ENCODE results near the gene MC1R. TPM values are rescaled to one million over a fixed set of nuclear protein-coding genes. Genes with fewer than 3 reads are reported as not detected.

MC1R gene
- total and polyA plus RNA-seq, 2 of the 4 experiments (the other 2 are of a cell fraction): 3.8 to 9.5 TPM

DNA sequence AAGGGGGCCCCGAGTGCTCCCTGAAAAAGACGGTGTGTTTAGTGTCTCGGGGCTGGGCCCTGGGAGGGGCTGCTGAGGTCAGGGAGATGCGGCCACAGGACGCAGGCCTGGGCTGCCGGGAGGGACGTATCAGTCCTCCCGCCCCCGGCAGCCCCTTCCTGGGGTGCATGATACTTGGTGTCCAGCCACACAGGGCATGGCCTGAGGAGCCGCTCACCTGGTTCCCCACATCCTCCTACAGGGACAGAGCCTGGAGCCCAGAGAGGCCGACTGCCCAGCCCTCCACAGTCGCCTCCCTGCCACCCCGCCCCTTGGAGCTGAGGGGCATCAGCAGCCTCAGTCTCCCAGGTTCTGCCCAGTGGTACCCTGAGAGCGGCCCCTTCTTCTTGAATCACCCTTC lies 17.8 kb downstream of the MC1R start:
- in situ Hi-C loops (cut with MboI; ENCODE audit: low sequenced_read_pairs): no loop called here
- H3K56ac ChIP-seq (ENCODE audit: extremely low read depth, insufficient read depth, low read length): no peak overlapping the region
- H2BK120ac ChIP-seq (ENCODE audit: low read depth, low read length): no peak overlapping the region
- H3K36me3 ChIP-seq (ENCODE audit: control insufficient read depth, insufficient read depth, low read length): peaks cover 49% of the 10 kb centered on the region
- no peak overlapping the region for H2AFZ ChIP-seq (replicated peaks; ENCODE audit: low read length, poor library complexity)
- H2AK9ac ChIP-seq (replicated peaks; ENCODE audit: low read depth, low read length, poor library complexity): no peak overlapping the region
- H3K27ac ChIP-seq (ENCODE audit: insufficient read depth, low read length): no peak overlapping the region
- H4K91ac ChIP-seq (ENCODE audit: insufficient read depth, low read depth, low read length): no peak overlapping the region
- ChIA-PET POLR2A (ENCODE audit: unreplicated experiment) (no interaction called here), CTCF (no interaction called here)
- no peak overlapping the region for H3K4me2 ChIP-seq (ENCODE audit: low read depth, low read length)
- H4K8ac ChIP-seq (ENCODE audit: low read depth in 2 of 2, low read length in 2 of 2): no peak overlapping the region
- no peak for TF ChIP-seq MAFK (IDR thresholded peaks at IDR 0.05; ENCODE audit: low read depth, low read length)
- TF ChIP-seq, protein P1, sequence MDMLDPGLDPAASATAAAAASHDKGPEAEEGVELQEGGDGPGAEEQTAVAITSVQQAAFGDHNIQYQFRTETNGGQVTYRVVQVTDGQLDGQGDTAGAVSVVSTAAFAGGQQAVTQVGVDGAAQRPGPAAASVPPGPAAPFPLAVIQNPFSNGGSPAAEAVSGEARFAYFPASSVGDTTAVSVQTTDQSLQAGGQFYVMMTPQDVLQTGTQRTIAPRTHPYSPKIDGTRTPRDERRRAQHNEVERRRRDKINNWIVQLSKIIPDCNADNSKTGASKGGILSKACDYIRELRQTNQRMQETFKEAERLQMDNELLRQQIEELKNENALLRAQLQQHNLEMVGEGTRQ (IDR thresholded peaks at IDR 0.05; ENCODE audit: low read depth, low read length): no peak
- no peak for TF ChIP-seq POLR2A (IDR thresholded peaks at IDR 0.05; ENCODE audit: low read depth, low read length)
- TF ChIP-seq MXI1 (IDR thresholded peaks at IDR 0.05; ENCODE audit: borderline replicate concordance, low read depth, low read length): no peak
- TF ChIP-seq NFE2L2 (IDR thresholded peaks at IDR 0.05; ENCODE audit: low read depth, low read length): no peak
- TF ChIP-seq BHLHE40 (IDR thresholded peaks at IDR 0.05; ENCODE audit: low read depth, low read length): no peak
- TF ChIP-seq SMC3 (IDR thresholded peaks at IDR 0.05; ENCODE audit: low read depth, low read length): no peak
- TF ChIP-seq RAD21 (IDR thresholded peaks at IDR 0.05; ENCODE audit: low read length): no peak
- no peak for TF ChIP-seq CEBPB (IDR thresholded peaks at IDR 0.05; ENCODE audit: low read depth, low read length)
- TF ChIP-seq RFX5 (IDR thresholded peaks at IDR 0.05; ENCODE audit: low read depth, low read length): no peak
- TF ChIP-seq MAZ (IDR thresholded peaks at IDR 0.05; ENCODE audit: borderline replicate concordance, low read depth, low read length): no peak
- no peak for TF ChIP-seq CHD1 (IDR thresholded peaks at IDR 0.05; ENCODE audit: low read depth, low read length)
- TF ChIP-seq RCOR1 (IDR thresholded peaks at IDR 0.05; ENCODE audit: insufficient replicate concordance, low read length): no peak
- no peak for TF ChIP-seq FOS (IDR thresholded peaks at IDR 0.05; ENCODE audit: low read depth, low read length)
- TF ChIP-seq, protein P2, sequence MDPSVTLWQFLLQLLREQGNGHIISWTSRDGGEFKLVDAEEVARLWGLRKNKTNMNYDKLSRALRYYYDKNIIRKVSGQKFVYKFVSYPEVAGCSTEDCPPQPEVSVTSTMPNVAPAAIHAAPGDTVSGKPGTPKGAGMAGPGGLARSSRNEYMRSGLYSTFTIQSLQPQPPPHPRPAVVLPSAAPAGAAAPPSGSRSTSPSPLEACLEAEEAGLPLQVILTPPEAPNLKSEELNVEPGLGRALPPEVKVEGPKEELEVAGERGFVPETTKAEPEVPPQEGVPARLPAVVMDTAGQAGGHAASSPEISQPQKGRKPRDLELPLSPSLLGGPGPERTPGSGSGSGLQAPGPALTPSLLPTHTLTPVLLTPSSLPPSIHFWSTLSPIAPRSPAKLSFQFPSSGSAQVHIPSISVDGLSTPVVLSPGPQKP (IDR thresholded peaks at IDR 0.05; ENCODE audit: borderline replicate concordance, low read depth, low read length): no peak
- TF ChIP-seq, protein P3, sequence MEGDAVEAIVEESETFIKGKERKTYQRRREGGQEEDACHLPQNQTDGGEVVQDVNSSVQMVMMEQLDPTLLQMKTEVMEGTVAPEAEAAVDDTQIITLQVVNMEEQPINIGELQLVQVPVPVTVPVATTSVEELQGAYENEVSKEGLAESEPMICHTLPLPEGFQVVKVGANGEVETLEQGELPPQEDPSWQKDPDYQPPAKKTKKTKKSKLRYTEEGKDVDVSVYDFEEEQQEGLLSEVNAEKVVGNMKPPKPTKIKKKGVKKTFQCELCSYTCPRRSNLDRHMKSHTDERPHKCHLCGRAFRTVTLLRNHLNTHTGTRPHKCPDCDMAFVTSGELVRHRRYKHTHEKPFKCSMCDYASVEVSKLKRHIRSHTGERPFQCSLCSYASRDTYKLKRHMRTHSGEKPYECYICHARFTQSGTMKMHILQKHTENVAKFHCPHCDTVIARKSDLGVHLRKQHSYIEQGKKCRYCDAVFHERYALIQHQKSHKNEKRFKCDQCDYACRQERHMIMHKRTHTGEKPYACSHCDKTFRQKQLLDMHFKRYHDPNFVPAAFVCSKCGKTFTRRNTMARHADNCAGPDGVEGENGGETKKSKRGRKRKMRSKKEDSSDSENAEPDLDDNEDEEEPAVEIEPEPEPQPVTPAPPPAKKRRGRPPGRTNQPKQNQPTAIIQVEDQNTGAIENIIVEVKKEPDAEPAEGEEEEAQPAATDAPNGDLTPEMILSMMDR (conservative IDR thresholded peaks at IDR 0.05; ENCODE audit: low read depth, low read length): no peak
- dilution Hi-C loops (cut with HindIII; ENCODE audit: low sequenced_read_pairs, unreplicated experiment): no loop called here
- WGBS, 2 experiments (ENCODE audit: extremely low coverage in 2 of 2, insufficient read length in 1 of 2): 96% methylated on average over 9 of the region's 14 CpGs; no CpG with 5 or more reads in 1 of the 2 experiments
- H3K27me3 ChIP-seq (ENCODE audit: control insufficient read depth, insufficient read depth, low read length): no peaks in the 10 kb centered on the region
- no peak overlapping the region for H4K5ac ChIP-seq (ENCODE audit: low read depth, low read length)
- H3K4ac ChIP-seq (ENCODE audit: low read depth, low read length): no peak overlapping the region
- H3K23ac ChIP-seq (ENCODE audit: low read depth, low read length): no peak overlapping the region
- DNase-seq (no peak), ATAC-seq (ENCODE audit: low read depth) (no peak)
- H3K9me1 ChIP-seq (ENCODE audit: insufficient read depth, low read length): peaks cover 7% of the 10 kb centered on the region; the same call in 1 of the 2 replicates
- intact Hi-C loops (cut with micrococcal nuclease): no loop called here
- no TSS peak for BruUV-seq (replicated peaks)
- no peak overlapping the region for H3K18ac ChIP-seq (ENCODE audit: low read depth, low read length)
- H3K9me3 ChIP-seq (ENCODE audit: control insufficient read depth, insufficient read depth, low read length): no peaks in the 10 kb centered on the region
- H3K79me1 ChIP-seq (ENCODE audit: low read depth in 1 of 2, low read length in 2 of 2): peaks cover 1 to 19% of the 10 kb centered on the region in 2 experiments; a peak in 2 of 4 replicates
- H2BK15ac ChIP-seq (ENCODE audit: low read depth, low read length): no peak overlapping the region
- H4K20me1 ChIP-seq (ENCODE audit: insufficient read depth, low read length): peaks cover 28% of the 10 kb centered on the region
- no peak overlapping the region for H2BK5ac ChIP-seq (ENCODE audit: low read depth, low read length, poor library complexity, severe bottlenecking)
- H3K4me1 ChIP-seq (ENCODE audit: control insufficient read depth, insufficient read depth, low read length): no peaks in the 10 kb centered on the region
- no peak overlapping the region for H2BK20ac ChIP-seq (ENCODE audit: low read depth, low read length)
- H3K9ac ChIP-seq (ENCODE audit: low read depth, low read length): no peak overlapping the region
- H3K14ac ChIP-seq (replicated peaks; ENCODE audit: low read depth, low read length): no peak overlapping the region
- H2AK5ac ChIP-seq (ENCODE audit: low read depth, low read length): no peak overlapping the region
- no peak overlapping the region for H3K4me3 ChIP-seq (ENCODE audit: insufficient read depth, low read depth, low read length)

Data from IMR-90 (cell line).